ENCODE data around the gene CENPF.

The CENPF gene

GRCh38 chr1:214632091-214632490, 29.1 kb downstream of the CENPF start:
- DNase-seq, result no peak

GRCh38 chr1:214633686-214634085, 30.7 kb downstream of the CENPF start:
- no peak for DNase-seq

DNA sequence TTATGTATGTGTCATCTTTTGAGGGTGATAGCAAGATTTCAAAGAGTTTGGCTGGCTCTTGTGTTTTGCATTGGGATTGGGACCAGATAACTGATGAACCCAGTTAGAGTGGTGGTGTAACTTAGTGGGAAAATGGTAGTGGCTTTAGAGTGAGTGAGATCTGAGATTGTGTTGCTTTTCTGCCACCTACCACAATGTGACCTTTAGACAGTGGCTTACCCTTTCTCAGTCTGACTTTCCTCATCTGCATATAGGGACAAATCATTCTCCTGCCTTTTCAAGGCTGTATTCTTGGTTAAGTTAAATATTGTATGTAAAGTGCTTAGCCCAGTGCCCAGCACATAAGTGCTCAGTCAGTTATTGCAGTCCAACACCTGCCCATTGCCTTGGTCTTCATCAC, 31.3 kb downstream of the CENPF start:
- no peak for DNase-seq

DNA sequence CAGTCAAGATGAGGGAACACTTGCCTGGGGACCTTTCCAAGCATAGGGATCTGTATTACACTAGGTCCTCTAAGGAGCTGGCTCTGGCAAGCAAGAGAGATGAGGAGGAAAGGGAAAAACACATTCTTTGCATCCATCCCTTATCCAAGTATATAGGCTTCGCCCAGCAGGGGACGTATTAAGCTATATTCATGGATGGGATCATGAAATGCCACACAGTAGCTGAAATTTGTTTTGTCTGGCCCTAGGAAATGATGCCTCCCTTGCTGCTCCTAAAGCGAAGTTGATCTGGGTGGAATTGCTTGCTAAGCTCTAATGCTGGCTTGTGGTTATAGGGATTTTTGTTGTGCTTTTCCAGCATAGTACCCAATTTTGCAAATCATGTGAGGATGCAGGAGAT, 32.1 kb downstream of the CENPF start:
- DNase-seq, result no peak

DNA sequence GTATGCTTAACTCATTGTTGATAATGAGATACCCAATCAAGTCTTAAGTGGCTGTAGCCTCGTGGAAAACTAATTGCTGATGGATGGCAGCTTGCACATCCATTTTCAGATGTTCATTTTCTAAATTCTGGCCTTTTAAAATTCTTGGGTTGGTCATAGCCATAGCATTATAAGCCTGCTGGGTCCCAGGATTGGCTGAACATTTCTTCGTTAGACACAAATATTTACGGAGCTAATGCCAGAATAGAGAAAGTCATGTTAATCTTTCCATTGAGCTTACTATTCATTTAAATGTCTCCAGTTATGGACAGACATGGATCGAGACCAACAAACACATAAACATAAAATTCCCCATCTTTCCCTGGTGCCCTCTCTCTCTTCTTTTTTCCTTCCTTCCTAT, 32.5 kb downstream of the CENPF start:
- no peak for DNase-seq

DNA sequence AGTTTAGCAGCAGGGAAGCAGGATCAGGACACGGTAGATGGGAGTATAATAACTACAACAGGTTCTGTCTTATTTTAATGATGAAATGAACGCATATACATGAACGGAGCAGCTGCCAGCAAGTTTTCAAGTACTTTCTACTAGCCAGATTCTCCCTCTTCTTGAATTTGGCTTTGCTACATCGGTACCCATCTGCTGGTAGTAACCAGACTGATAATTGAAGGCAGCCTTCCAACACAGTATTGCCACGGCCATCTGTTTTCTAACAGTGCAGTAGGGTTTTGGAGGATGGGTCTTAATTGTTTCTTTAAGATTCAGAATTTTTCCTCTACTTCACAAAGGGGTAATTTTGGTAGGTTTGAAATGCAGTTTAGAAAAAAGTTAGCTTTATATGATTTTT, 33.4 kb downstream of the CENPF start:
- DNase-seq, result no peak

DNA sequence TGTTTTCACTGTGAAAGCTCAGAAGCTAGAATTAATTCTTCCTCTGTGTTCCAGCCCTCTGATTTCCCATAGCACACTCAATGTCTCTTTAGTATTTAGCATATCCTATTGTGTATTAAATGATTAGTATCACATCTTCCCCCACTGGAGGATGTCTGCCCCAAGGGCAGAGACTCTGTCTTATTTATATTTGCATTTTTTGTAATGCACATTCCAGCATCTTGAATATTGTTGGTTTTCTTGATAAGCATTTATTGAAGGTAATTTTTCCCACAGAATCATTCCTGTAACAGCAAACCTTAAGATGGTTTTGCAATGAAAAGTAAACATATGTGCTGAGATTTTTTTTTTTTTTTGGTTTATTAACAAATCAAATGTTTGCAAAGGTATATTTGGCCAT, 34.1 kb downstream of the CENPF start:
- no peak for DNase-seq

GRCh38 chr1:214637722-214638458, 34.9 kb downstream of the CENPF start:
- DNase-seq, result no peak

DNA sequence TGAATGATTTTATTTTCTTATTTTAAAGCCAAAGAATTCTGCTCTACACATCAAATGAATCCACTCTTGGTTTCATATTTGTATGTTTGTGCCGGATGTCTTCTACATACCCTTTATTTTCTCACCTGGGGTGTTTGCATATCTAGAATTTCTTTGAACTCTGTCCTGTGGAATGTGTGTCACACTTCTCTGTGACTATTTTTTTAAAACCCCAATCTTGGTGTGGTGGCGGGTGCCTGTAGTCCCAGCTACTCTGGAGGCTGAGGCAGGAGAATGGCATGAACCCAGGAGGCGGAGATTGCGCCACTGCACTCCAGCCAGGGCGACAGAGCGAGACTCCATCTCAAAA, 35.4 kb downstream of the CENPF start:
- no peak for DNase-seq

DNA sequence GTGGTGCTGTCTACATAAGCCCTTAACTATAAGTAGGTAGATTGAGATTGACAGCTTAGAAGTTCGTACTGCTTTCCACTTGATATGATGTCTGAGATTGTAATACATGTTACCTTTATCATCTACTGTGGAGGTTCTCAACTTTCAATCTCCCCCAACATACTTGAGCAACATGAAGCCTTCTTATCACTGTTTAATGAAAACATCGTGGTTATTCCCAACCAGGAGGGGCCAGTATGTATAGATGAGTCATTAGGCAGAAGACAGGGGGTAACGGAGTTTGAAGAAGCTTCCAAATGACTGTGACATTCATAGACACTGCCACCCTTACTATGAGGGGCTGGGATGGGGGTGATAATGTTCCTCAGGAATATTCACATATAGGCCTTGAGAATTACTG, 36.0 kb downstream of the CENPF start:
- no peak for DNase-seq

DNA sequence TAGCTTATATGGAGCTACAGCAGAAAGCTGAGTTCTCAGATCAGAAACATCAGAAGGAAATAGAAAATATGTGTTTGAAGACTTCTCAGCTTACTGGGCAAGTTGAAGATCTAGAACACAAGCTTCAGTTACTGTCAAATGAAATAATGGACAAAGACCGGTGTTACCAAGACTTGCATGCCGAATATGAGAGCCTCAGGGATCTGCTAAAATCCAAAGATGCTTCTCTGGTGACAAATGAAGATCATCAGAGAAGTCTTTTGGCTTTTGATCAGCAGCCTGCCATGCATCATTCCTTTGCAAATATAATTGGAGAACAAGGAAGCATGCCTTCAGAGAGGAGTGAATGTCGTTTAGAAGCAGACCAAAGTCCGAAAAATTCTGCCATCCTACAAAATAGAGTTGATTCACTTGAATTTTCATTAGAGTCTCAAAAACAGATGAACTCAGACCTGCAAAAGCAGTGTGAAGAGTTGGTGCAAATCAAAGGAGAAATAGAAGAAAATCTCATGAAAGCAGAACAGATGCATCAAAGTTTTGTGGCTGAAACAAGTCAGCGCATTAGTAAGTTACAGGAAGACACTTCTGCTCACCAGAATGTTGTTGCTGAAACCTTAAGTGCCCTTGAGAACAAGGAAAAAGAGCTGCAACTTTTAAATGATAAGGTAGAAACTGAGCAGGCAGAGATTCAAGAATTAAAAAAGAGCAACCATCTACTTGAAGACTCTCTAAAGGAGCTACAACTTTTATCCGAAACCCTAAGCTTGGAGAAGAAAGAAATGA, 37.6 kb downstream of the CENPF start:
- no peak for DNase-seq

DNA sequence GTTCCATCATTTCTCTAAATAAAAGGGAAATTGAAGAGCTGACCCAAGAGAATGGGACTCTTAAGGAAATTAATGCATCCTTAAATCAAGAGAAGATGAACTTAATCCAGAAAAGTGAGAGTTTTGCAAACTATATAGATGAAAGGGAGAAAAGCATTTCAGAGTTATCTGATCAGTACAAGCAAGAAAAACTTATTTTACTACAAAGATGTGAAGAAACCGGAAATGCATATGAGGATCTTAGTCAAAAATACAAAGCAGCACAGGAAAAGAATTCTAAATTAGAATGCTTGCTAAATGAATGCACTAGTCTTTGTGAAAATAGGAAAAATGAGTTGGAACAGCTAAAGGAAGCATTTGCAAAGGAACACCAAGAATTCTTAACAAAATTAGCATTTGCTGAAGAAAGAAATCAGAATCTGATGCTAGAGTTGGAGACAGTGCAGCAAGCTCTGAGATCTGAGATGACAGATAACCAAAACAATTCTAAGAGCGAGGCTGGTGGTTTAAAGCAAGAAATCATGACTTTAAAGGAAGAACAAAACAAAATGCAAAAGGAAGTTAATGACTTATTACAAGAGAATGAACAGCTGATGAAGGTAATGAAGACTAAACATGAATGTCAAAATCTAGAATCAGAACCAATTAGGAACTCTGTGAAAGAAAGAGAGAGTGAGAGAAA, 38.4 kb downstream of the CENPF start:
- DNase-seq, result no peak

DNA sequence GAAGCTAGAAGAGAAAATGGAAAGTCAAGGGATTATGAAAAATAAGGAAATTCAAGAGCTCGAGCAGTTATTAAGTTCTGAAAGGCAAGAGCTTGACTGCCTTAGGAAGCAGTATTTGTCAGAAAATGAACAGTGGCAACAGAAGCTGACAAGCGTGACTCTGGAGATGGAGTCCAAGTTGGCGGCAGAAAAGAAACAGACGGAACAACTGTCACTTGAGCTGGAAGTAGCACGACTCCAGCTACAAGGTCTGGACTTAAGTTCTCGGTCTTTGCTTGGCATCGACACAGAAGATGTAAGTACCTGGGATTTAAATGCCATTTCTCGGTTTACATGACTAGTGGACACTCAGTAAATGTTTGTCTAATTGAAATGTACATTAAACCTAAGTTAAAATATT, 40.0 kb downstream of the CENPF start:
- DNase-seq, result no peak

- DNase-seq, result no peak
These were observed 42.7 kb downstream of the CENPF start for GRCh38 chr1:214645712-214646111.

GRCh38 chr1:214648801-214649200, 45.8 kb downstream of the CENPF start:
- no peak for DNase-seq

GRCh38 chr1:214649607-214650006, 46.6 kb downstream of the CENPF start:
- no peak for DNase-seq

DNA sequence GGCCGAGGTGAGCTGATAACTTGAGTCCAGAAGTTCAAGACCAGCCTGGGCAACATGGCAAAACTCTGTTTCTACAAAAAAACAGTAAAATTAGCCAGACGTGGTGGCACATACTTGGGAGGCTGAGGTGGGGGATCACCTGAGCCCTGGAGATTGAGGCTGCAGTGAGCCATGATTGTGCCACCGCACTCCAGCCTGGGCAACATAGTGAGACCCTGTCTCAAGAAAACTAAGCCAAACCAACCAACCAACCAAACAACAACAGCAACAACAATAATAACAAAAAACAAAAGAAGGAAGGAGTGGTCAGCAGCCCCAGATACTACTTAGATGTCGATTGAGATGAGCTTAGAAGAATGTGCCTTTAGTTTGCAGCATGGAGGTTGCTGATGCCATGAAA, 47.7 kb downstream of the CENPF start:
- no peak for DNase-seq

DNA sequence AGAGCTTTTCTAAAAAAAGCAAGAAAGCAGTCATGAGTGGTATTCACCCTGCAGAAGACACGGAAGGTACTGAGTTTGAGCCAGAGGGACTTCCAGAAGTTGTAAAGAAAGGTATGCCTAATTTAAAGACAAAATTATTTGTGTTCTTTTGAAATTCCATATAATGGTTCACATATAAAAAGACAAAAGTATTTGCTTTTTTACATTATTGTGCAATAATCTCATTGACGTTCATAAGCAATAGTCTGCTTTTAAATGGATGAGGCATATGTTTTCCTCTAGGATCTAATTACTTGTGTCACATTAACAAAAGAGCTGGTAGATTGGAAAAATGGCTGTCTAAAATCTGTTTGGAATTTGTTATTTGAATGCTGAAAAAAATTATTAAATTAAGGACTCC, 54.3 kb downstream of the CENPF start:
- DNase-seq, result no peak

GRCh38 chr1:214658175-214658574, 55.2 kb downstream of the CENPF start:
- no peak for DNase-seq

DNA sequence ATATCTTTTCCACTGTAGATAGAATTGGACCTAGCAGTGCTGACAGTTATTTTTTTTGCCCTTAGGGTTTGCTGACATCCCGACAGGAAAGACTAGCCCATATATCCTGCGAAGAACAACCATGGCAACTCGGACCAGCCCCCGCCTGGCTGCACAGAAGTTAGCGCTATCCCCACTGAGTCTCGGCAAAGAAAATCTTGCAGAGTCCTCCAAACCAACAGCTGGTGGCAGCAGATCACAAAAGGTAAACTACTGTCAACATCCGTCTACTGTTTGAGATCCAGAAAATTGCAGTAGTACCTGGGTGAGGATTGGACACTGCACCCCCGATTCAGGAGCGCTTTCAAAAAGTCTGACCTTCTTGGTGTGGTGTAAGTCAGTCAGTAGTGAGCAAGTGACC, 55.8 kb downstream of the CENPF start:
- DNase-seq, result no peak

DNA sequence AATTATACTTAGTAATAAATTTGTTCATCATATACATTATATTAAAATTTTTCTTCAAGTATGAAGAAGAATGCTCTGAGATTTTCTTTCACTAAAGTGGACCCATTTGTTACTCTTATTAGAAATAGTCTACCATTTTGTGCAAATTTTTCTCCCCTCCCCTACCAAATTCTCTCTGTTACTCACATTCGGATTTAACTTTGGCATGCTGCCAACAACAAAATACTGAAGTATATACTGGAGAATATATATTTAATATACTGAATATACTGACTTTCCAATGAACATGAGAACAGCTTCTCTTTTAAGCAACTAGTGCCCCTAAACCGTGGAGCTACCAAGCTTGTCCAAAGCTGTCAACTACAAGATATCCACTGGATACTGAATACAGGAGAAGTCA, 57.2 kb downstream of the CENPF start:
- DNase-seq, result no peak

DNA sequence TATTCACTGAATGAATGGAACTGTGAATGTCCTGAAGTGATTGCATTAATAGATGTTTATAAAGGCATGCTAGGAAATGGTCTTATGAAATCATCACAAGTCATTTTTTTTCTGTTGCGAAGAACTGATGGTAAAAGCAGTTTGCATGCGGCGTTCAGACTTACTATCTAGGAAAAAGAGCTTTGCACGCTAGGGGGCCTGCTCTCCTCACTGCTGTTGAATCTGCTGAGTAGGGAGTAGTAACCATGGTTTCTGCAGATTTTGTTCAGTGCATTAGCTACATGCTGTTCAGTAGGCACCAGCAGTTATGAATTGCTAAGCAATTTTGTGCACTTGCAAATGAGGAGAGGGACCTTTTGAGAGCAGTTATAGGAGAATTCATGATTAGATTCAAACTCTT, 57.9 kb downstream of the CENPF start:
- no peak for DNase-seq

DNA sequence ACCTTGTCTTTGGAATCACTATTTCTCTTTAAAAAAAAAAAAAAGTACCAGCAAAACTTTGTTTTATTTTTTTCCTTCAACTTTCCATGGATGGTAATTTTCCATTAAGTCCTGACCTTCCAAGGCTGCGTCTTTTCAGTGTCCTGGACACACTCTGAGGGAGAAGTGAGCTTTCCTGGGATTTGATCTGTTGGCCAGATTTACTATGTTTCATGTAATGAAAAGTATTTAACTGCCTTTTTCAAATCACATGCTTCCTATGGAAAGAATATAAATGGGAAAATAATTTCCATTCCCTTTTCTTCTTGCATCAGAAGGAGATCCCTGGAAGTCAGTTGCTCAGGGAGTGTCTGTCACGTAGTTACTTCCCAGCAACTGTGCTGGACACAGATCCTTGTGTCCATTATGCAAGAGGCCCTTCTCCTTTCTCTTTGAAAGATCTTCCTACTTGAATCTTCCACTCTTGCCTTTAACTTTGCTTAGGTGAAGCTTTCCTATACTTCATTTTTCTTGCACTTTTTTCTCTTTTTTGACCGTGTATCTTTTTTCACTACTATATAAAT, 59.3 kb downstream of the CENPF start:
- DNase-seq, result no peak

All from GOT3 (cell line).